AG04450 (cell line): ENCODE measurements around the gene TDRD5. TPM values are rescaled to one million over a fixed set of nuclear protein-coding genes. Genes with fewer than 3 reads are reported as not detected.

ENCODE experiments used
- CTCF ChIA-PET: fragments of 300-600, 350-600 bp; formaldehyde crosslinking; extraction: SDS; loops from one replicate; lab custom pipeline; 2022; ENCODE audit warnings: antibody characterized with exemption, inconsistent platforms; lab: Charles Lee
- POLR2A ChIA-PET: fragments of 350-600 bp; formaldehyde crosslinking; extraction: SDS; loops from one replicate; lab custom pipeline; 2021; ENCODE audit warnings: antibody characterized with exemption, inconsistent platforms; lab: Yijun Ruan, JAX
- DNase-seq: peaks from one replicate; pipeline ENCODE4 v3.0.0-alpha.2; 2011; ENCODE audit warnings: low read depth, low spot score
- H3K27ac ChIP-seq: one replicate; pipeline ENCODE4 v1.5.1; 2012; ENCODE audit warnings: low read depth, low read length, control low read depth
- H3K27me3 ChIP-seq: one replicate; pipeline ENCODE4 v1.6.0; 2012; ENCODE audit warnings: low read length; ENCODE audit not compliant: control insufficient read depth, insufficient read depth
- H3K4me3 ChIP-seq: 2 replicates; pipeline ENCODE4 v1.5.1; 2011; ENCODE audit warnings: mild to moderate bottlenecking, low read depth, low read length, control low read depth
- H3K9me3 ChIP-seq: 2 replicates; pipeline ENCODE4 v1.5.1; 2012; ENCODE audit warnings: low read length; ENCODE audit not compliant: control insufficient read depth, insufficient read depth
- polyA plus RNA-seq: library from polyadenylated mRNA; depleted of rRNA; stranded (reverse); fragments of >200 nt; gene quantifications from 2 replicates; pipeline ENCODE4 v1.2.3, GENCODE V29; 2011; rRNA removed
- small RNA-seq: library from RNA; depleted of rRNA; stranded (forward); fragments of <200 nt; gene quantifications from one replicate; pipeline ENCODE3, GENCODE V24; 2012; ENCODE audit warnings: low read depth; ENCODE audit not compliant: insufficient read length
- TF ChIP-seq, protein P1 (sequence below): IDR thresholded peaks from 2 replicates; pipeline ENCODE4 v1.5.1; 2011; ENCODE audit warnings: low read depth, low read length, control low read depth, inconsistent platforms

The TDRD5 gene
- polyA plus RNA-seq, 1 experiment: not detected

DNA sequence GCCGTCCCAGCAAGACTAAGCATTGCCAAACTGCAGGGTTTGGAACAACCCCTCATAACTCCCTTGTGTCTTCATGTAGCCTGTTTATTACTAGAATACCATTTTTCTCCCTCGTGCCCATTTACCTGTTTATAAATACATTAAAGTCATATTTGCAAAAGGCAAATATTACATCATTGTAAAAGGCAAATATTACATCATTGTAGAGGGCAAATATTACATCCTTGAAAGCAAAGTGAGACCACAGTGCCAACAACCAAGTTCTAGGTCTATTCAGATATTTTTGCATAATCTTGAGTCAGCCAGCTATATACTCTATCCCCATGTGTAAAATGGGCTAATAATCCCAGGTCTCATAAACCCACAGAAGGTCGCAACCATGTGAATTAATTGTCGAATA, 140.0 kb downstream of the TDRD5 start:
- no peaks in the 10 kb centered on the region for H3K9me3 ChIP-seq
- DNase-seq: no peak
- POLR2A ChIA-PET: no interaction called here
- peaks cover 4% of the 10 kb centered on the region for H3K27me3 ChIP-seq
- TF ChIP-seq, protein P1, sequence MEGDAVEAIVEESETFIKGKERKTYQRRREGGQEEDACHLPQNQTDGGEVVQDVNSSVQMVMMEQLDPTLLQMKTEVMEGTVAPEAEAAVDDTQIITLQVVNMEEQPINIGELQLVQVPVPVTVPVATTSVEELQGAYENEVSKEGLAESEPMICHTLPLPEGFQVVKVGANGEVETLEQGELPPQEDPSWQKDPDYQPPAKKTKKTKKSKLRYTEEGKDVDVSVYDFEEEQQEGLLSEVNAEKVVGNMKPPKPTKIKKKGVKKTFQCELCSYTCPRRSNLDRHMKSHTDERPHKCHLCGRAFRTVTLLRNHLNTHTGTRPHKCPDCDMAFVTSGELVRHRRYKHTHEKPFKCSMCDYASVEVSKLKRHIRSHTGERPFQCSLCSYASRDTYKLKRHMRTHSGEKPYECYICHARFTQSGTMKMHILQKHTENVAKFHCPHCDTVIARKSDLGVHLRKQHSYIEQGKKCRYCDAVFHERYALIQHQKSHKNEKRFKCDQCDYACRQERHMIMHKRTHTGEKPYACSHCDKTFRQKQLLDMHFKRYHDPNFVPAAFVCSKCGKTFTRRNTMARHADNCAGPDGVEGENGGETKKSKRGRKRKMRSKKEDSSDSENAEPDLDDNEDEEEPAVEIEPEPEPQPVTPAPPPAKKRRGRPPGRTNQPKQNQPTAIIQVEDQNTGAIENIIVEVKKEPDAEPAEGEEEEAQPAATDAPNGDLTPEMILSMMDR: no peak
- H3K4me3 ChIP-seq: no peak overlapping the region
- CTCF ChIA-PET: interaction anchor here (1.3 to 4.4 kb wide), 4 partner anchors 25 to 83 kb away, joined by 3 to 20 read pairs (median 12); no protein-coding TSS in a partner anchor
- H3K27ac ChIP-seq: no peak overlapping the region

Small RNA genes within 50 kb of the gene (small RNA-seq; reads per million reads assigned to genes)
- gene RNU5F-2P: not detected

Other genes with a start within 250 kb of the TDRD5 start
- gene AXDND1, start 225.9 kb upstream of the TDRD5 start, polyA plus RNA-seq: 0.27 TPM in 1 of 2 replicates, not detected in the other
- gene NPHS2, start 15.9 kb upstream of the TDRD5 start, polyA plus RNA-seq: not detected in 2 replicates
- gene FAM163A, start 151.5 kb downstream of the TDRD5 start, polyA plus RNA-seq: not detected in 2 replicates